ENCODE results near the gene WDFY4.

DNA sequence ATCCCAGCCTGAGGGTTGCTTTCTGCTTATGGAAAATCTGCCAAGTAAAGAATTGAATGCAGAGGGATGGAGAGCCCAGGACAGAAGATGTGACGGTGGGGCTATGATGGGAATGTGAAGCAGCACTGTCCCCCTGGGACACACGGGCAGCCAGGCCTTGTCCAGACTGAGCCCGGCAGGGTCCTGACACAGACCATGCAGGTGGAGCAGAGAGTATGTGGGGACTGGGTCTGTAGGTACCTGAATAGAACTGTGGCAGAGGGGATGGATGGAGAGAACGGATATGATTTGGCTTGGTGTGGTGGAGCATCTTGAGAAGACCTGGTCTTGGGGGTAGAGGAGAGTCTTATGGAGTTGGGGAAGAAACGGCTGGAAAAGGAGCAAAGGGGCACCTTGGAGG, 255.7 kb downstream of the WDFY4 start:
- TF ChIP-seq CTCF (IDR thresholded peaks at IDR 0.05) (no peak), POLR2AphosphoS5 (IDR thresholded peaks at IDR 0.05) (no peak)

Measured in gastroesophageal sphincter (tissue), 3 donors.